ENCODE data around the gene TRIP12.

The TRIP12 gene

GRCh38 chr2:229882583-229882982, 39.2 kb downstream of the TRIP12 start:
- Histone ChIP-seq H3K4me1 (ENCODE audit: control insufficient read depth in 1 of 2, insufficient read depth in 1 of 2, low read depth in 1 of 2, low read length in 1 of 2) (no peaks in the 10 kb centered on the region), H3K27ac (no peak overlapping the region), H3K27me3 (no peaks in the 10 kb centered on the region), H3K9me3 (no peaks in the 10 kb centered on the region), H3K4me3 (ENCODE audit: low read depth in 1 of 2, low read length in 1 of 2) (no peak overlapping the region), H3K36me3 (peaks cover 31% of the 10 kb centered on the region)
- no peak for TF ChIP-seq CTCF (IDR thresholded peaks at IDR 0.05)

GRCh38 chr2:229880892-229881586, 40.8 kb downstream of the TRIP12 start:
- Histone ChIP-seq H3K9me3 (no peaks in the 10 kb centered on the region), H3K4me3 (ENCODE audit: low read depth in 1 of 2, low read length in 1 of 2) (no peak overlapping the region), H3K36me3 (peaks cover 40% of the 10 kb centered on the region), H3K4me1 (ENCODE audit: control insufficient read depth in 1 of 2, insufficient read depth in 1 of 2, low read depth in 1 of 2, low read length in 1 of 2) (no peaks in the 10 kb centered on the region), H3K27ac (no peak overlapping the region), H3K27me3 (no peaks in the 10 kb centered on the region)
- TF ChIP-seq CTCF (IDR thresholded peaks at IDR 0.05), result no peak

- Histone ChIP-seq H3K9me3 (no peaks in the 10 kb centered on the region), H3K4me3 (ENCODE audit: low read depth in 1 of 2, low read length in 1 of 2) (no peak overlapping the region), H3K36me3 (peaks cover 40% of the 10 kb centered on the region), H3K4me1 (ENCODE audit: control insufficient read depth in 1 of 2, insufficient read depth in 1 of 2, low read depth in 1 of 2, low read length in 1 of 2) (no peaks in the 10 kb centered on the region), H3K27ac (no peak overlapping the region), H3K27me3 (no peaks in the 10 kb centered on the region)
- TF ChIP-seq CTCF (IDR thresholded peaks at IDR 0.05), result no peak
Observed at GRCh38 chr2:229879191-229879950, 42.4 kb downstream of the TRIP12 start.

GRCh38 chr2:229875549-229875948, 46.3 kb downstream of the TRIP12 start:
- Histone ChIP-seq H3K9me3 (no peaks in the 10 kb centered on the region), H3K27ac (no peak overlapping the region), H3K4me3 (ENCODE audit: low read depth in 1 of 2, low read length in 1 of 2) (no peak overlapping the region), H3K36me3 (peaks cover 43% of the 10 kb centered on the region), H3K27me3 (no peaks in the 10 kb centered on the region), H3K4me1 (ENCODE audit: control insufficient read depth in 1 of 2, insufficient read depth in 1 of 2, low read depth in 1 of 2, low read length in 1 of 2) (no peaks in the 10 kb centered on the region)
- no peak for TF ChIP-seq CTCF (IDR thresholded peaks at IDR 0.05)

GRCh38 chr2:229874647-229875046, 47.2 kb downstream of the TRIP12 start:
- peaks cover 35% of the 10 kb centered on the region for H3K36me3 ChIP-seq
- no peak overlapping the region for H3K27ac ChIP-seq
- no peaks in the 10 kb centered on the region for H3K9me3 ChIP-seq
- H3K4me1 ChIP-seq (ENCODE audit: control insufficient read depth in 1 of 2, insufficient read depth in 1 of 2, low read depth in 1 of 2, low read length in 1 of 2), result no peaks in the 10 kb centered on the region
- no peak for TF ChIP-seq CTCF (IDR thresholded peaks at IDR 0.05)
- H3K27me3 ChIP-seq, result no peaks in the 10 kb centered on the region
- H3K4me3 ChIP-seq (ENCODE audit: low read depth in 1 of 2, low read length in 1 of 2), result no peak overlapping the region

All from neutrophil (primary cell).